IMR-90 (cell line): ENCODE results near the gene ATP9B.

Experiments
- BHLHE40 ChIP-seq: fragments of 150-350 bp; IDR thresholded peaks from 2 replicates; pipeline ENCODE4 v1.6.1; 2016; ENCODE audit warnings: mild to moderate bottlenecking, low read depth, low read length
- CEBPB ChIP-seq: IDR thresholded peaks from 2 replicates; pipeline ENCODE4 v1.6.1; 2012; ENCODE audit warnings: low read depth, low read length, improper control_type of control experiment
- MAFK ChIP-seq: IDR thresholded peaks from 2 replicates; pipeline ENCODE4 v1.6.1; 2012; ENCODE audit warnings: low read depth, low read length, improper control_type of control experiment
- MAZ ChIP-seq: IDR thresholded peaks from 2 replicates; pipeline ENCODE4 v1.6.1; 2012; ENCODE audit warnings: low read depth, mild to moderate bottlenecking, low read length, improper control_type of control experiment, moderate library complexity, borderline replicate concordance
- MXI1 ChIP-seq: IDR thresholded peaks from 2 replicates; pipeline ENCODE4 v1.6.1; 2012; ENCODE audit warnings: low read depth, mild to moderate bottlenecking, low read length, moderate library complexity, borderline replicate concordance
- POLR2A ChIP-seq: IDR thresholded peaks from 2 replicates; pipeline ENCODE4 v1.6.1; 2012; ENCODE audit warnings: mild to moderate bottlenecking, low read depth, low read length
- RAD21 ChIP-seq: IDR thresholded peaks from 2 replicates; pipeline ENCODE4 v1.6.1; 2012; ENCODE audit warnings: low read length, improper control_type of control experiment
- RCOR1 ChIP-seq: IDR thresholded peaks from 2 replicates; pipeline ENCODE4 v1.6.1; 2012; ENCODE audit warnings: mild to moderate bottlenecking, low read length, improper control_type of control experiment; ENCODE audit not compliant: insufficient replicate concordance
- RFX5 ChIP-seq: IDR thresholded peaks from 2 replicates; pipeline ENCODE4 v1.8.0; 2012; ENCODE audit warnings: low read depth, mild to moderate bottlenecking, low read length, moderate library complexity
- SMC3 ChIP-seq: fragments of 150-350 bp; IDR thresholded peaks from 2 replicates; pipeline ENCODE4 v1.6.1; 2016; ENCODE audit warnings: low read depth, mild to moderate bottlenecking, antibody characterized with exemption, low read length, moderate library complexity
- USF2 ChIP-seq: fragments of 150-350 bp; IDR thresholded peaks from 2 replicates; pipeline ENCODE4 v1.6.1; 2017; ENCODE audit warnings: mild to moderate bottlenecking, antibody characterized with exemption, low read length, low read depth
- TF ChIP-seq, protein P1 (sequence below): conservative IDR thresholded peaks from 2 replicates; pipeline ENCODE4 v1.5.1; 2012; ENCODE audit warnings: mild to moderate bottlenecking, low read depth, low read length, improper control_type of control experiment

- TF ChIP-seq POLR2A = no peak
- TF ChIP-seq, protein P1, sequence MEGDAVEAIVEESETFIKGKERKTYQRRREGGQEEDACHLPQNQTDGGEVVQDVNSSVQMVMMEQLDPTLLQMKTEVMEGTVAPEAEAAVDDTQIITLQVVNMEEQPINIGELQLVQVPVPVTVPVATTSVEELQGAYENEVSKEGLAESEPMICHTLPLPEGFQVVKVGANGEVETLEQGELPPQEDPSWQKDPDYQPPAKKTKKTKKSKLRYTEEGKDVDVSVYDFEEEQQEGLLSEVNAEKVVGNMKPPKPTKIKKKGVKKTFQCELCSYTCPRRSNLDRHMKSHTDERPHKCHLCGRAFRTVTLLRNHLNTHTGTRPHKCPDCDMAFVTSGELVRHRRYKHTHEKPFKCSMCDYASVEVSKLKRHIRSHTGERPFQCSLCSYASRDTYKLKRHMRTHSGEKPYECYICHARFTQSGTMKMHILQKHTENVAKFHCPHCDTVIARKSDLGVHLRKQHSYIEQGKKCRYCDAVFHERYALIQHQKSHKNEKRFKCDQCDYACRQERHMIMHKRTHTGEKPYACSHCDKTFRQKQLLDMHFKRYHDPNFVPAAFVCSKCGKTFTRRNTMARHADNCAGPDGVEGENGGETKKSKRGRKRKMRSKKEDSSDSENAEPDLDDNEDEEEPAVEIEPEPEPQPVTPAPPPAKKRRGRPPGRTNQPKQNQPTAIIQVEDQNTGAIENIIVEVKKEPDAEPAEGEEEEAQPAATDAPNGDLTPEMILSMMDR = no peak
- no peak for TF ChIP-seq USF2
- TF ChIP-seq MAFK = no peak
- no peak for TF ChIP-seq SMC3
- TF ChIP-seq RAD21 = no peak
- no peak for TF ChIP-seq RCOR1
- no peak for TF ChIP-seq MAZ
- TF ChIP-seq RFX5 = no peak
- no peak for TF ChIP-seq BHLHE40
- no peak for TF ChIP-seq MXI1
- TF ChIP-seq CEBPB = no peak
Observed at GRCh38 chr18:79345366-79345765, 276.2 kb downstream of the ATP9B start.
